Hematopoietic multipotent progenitor cell treated with erythropoietin and hydrocortisone succinate and interleukin-3 and kit ligand, for 4 days (in vitro differentiated cells): Measurements from ENCODE around the gene DGKA.
A peak's percentile ranks its signal among the peaks of the same experiment; 100 is the strongest.
"Not testable (repeated sequence)": the region's sequence is repeated elsewhere in the genome, so short reads cannot be mapped to it uniquely, and the experiment has no call there.

ENCODE experiments used
- DNase-seq: peaks from one replicate; pipeline ENCODE4 v3.0.0-alpha.2; 2015

DGKA gene

DNA sequence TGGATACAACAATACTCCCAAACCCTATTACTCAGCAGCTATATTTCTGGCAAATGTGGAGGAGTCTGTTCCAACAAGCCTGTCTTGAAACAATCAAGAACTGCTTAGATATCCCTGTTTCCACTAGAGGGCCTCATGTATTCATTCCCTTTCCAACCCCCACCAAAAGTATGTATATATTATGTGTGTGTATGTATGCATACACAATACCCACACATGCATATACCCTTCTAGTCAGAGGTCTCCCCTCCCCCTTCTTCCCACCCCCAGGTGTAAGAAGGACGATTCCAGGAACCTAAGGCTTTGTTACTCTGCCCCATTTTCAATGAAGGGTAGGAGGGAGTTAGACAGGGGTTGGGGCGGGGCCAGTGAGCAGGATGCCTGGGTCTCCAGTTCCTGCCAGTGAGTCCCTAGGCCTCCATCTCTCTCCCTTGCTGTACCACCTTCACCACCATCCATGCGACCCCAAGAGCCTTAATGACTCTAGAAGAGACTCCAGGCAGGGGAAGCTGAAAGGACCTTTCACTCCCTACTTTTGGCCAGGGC lies at the start of gene DGKA:
DGKA (plus strand) TSS at position 392 of the 546 bp plus-strand sequence. CDS start 5,342 bp downstream, outside the sequence.
- peak; percentile 92 for DNase-seq

DNA sequence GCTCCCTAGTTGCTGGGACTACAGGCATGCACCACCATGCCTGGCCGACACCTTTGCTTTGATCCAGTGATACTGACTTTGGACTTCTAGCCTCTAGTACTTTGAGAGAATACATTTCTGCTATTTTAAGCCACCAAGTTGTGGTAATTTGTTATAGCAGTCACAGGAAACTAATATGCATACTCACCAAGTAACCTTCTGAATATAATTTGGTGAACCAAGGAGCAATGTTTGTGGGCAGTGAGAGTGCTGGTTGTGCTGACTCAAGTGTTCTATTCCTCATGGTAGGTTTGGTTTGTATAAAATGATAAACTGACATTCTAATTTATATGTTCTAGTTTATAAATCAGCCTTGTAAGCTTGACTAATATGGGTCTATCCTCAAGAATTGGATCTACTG lies 45.8 kb upstream of the DGKA start:
- no peak for DNase-seq

DNA sequence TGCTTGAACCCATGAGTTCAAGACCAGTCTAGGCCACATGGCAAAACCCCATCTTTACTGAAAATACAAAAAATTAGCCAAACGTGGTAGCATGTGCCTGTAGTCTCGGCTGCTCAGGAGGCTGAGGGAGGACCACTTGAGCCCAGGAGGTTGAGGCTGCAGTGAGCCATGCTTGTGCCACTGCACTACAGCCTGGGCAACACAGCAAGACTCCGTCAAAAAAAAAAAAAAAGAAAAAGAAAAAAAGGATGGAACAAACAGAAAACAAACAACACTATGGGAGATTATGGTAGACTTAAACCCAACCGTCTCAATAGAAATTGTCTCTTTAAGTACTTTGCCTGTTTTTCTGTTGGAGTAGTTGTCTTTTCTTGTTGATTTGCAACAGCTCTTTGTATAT lies 39.7 kb upstream of the DGKA start:
- DNase-seq, result no peak

DNA sequence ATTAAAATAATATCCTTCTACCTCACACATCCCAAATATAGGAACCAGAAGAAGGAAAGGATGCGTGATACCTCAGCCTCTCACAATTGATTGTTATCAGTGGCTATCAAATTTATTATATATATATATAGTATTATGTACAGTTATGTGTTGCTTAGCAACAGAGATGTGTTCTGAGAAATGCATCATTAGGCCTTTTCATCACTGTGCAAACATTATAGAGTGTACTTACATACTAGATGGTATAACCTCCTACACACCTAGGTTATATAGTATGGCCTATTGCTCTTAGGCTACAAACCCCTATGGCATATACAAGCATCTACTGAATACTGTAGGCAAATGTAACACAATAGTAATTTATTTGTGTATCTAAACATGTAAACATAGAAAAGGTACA lies 37.2 kb upstream of the DGKA start:
- no peak for DNase-seq

DNA sequence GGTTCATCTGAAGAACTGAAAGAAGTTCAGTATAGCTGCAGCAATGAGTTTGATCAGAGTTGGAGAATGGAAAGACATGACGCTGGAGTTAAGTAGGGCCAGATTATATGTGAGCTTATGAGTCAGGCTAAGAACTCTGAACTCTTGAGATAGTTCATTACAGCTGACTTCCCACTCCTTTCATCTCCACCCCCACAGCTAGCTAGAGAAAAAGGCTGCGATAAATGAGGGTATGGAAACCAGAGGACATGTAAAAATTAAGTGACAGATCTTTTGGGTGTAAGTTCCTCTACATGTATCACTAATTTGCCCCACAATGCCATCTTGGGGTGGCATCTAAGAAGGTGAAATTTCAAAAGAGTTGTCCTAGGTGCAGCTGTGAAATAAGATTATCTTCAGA lies 31.9 kb upstream of the DGKA start:
- peak; percentile 18 for DNase-seq

DNA sequence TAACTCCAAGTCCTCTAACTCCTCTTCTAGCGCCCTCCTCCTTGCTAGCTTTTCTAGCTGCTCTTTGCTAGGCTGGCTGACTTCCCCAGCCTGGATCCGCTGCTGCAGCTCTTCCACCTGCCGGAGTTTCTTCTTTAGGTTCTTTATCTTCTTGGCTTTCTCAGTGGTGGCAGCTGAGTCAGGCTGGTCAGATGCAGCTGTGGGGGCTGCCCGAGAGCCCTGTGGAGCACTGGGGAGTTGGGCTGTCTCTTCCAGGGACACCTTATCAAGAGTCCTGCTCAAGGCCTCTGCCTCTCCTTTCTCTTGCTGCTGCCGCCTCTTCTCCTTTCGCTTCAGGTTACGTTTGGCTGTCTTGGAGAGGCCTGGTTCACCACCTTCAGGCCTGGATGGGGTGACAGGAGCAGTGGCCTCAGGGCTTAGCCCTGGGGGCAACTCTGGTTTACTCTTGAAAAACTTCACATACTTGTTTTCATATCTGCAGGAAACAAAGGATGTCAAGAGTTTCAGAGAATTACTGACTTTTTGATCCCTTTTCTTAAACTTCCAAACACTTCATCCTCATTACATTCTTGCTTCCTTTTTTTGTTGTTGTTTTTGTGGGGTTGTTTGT lies 29.0 kb upstream of the DGKA start:
- no peak for DNase-seq

DNA sequence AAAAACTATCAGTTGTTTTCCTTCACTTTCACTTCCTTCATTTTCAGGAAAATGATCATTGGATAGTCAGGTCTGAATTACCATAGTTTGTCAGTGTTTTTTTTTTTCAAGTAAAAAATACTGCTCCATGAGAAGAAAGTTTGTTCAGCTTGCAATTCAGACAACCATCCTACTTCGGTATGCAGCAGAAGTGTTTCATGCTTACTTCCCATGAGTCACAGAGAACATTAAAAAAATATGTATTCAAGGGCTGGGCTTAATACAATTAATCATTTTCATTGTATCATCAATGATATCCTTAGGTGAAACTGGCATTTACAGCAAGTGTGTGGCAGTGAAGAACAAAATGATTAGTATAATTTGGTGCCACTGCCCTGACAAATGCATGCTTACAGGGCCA lies 24.9 kb upstream of the DGKA start:
- no peak for DNase-seq

DNA sequence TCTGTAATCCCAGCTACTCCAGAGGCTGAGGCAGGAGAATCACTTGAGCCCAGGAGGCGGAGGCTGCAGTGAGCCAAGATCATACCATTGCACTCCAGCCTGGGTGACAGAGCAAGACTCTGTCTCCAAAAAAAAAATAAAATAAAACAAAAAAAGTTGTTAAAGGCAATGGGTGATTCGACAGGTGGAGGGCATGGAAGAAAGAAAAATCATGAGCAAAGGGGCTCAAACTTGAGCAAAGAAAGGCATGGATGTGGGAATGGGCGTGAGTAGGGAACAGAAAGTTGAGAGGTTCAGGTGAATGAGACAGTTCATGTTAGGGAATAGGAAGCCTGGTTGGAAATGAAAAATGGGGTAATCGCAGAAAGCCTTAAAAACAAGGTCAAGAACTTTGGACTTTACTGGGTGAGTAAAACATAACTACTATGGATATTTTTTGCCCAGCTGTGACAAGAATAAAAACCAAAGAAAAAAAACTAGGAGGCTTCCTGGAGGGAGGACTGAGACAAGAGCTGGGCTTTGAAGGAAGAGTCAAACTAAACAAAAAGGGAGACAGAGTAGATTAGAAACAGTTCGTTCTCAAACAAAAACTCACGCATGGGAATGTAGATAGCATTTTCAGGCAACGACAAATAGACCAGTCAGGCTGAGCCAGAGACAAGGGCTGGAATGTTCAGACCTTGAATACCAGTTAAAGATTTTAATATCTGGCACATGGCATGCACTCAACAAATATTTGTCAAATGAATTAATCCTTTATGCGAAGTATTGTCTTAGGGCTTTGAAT lies 22.0 kb upstream of the DGKA start:
- no peak for DNase-seq

DNA sequence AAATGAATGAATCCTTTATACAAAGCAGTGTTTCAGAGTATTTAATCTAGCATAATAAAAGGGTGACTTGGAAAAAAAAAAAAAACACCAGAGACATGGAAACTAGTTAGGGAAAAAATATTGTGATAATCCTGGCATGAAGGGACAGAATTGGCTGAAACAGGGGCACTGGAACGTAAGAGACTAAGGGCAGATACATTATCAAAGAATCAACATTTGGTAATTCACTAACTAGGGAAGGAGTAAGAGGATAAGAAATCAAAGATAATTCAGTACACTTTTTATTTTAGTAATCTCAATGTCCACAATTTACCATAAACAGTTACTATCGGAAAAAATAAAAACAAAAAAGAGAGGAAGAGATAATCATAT lies 21.5 kb upstream of the DGKA start:
- DNase-seq, result no peak

DNA sequence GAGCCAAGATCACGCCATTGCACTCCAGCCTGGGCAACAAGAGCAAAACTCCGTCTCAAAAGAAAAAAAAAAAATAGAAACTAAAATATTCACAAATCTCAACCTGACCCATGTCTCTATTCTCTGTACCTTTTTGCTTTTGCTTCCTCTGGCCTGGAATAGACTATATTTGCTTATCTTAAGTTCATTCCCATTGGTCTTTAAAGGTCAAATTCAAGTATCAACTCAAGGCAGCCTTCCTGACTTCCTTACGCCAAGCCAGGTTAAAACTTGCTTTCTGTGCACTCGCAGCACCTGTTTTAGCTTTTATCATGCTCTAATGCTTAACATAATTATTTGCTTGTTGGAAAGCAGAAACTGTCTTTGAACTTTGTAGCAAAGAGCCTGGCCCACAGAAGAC lies 18.1 kb upstream of the DGKA start:
- no peak for DNase-seq

DNA sequence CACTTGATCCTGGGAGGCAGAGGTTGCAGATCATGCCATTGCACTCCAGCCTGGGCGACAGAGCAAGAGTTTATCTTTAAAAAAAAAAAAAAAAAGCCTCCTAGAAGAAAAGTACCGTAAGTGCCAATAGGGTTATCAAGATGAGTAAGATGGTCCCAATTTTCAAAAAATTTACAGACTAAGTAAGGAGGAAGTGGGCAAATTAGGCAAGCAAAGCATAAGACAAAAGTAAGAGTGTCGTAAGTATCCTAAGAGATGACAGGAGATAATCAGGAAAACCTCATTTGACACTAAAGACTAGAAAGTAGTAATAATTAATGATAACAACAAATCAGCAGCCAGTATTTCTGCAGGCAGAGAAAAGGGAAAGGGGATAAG lies 15.5 kb upstream of the DGKA start:
- DNase-seq, result peak; percentile 78

DNA sequence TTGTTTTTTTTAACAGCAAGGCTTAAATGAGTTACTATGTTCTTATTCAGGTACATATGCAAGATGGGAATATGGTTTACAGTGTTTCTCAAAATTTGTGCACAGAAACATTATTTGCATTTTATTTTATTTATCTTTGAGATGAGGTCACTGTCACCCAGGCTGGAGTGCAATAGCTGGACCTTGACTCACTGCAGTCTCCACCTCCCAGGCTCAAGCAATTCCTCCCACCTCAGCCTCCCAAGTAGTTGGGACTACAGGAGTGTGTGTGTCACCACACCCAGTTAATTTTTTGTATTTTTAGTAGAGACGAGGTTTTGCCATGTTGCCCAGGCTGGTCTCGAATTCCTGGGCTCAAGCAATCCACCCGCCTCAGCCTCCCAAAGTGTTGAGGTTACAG lies 11.9 kb upstream of the DGKA start:
- not testable (repeated sequence) for DNase-seq

DNA sequence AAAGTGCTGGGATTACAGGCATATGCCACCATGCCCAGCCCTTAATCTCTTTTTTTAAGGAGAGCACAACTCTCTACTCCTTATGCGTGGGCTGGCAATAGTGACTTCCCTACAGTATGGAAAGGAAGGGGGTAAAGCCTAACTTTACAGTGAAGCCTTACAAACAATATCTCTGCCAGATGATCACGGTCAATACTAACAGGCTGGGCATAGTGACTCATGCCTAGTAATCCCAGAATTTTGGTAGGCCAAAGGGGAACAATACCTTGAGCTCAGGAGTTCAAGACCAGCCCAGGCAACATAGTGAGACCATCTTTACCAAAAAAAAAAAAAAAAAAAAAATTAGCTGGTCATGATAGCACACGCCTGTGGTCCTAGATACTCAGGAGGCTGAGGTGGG lies 8.8 kb upstream of the DGKA start:
- DNase-seq, result no peak

DNA sequence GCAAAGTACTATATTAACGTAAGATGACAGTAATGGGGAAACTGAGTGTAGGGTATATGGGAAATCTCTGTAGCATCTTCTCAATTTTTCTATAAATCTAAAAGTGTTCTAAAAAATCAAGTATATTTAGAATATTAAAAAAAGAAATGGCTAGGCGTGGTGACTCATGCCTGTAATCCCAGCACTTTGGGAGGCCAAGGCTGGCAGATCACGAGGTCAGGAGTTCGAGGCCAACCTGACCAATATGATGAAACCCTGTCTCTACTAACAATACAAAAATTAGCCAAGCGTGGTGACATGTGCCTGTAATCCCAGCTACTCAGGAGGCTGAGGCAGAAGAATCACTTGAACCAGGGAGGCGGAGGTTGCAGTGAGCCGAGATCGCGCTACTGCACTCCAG lies 7.3 kb upstream of the DGKA start:
- DNase-seq, result not testable (repeated sequence)

DNA sequence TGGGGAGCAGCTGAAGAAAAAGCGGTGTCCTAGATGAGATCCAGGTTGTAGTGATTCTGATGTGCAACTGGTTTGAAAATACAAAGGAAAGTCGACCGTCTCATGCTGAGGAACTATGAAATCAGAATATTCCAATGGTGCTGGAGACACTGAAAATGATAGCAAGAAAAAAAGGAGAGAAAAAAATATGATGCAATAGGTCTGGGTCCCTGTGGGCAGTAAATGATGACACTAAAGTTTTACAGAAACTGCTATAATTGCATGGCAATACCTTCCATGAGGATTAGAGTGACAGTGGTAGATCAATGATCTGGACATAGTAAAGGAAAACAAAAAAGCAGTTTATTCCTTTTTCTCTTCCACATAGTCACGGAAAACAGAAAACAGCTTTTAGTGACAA lies 5.6 kb upstream of the DGKA start:
- no peak for DNase-seq

DNA sequence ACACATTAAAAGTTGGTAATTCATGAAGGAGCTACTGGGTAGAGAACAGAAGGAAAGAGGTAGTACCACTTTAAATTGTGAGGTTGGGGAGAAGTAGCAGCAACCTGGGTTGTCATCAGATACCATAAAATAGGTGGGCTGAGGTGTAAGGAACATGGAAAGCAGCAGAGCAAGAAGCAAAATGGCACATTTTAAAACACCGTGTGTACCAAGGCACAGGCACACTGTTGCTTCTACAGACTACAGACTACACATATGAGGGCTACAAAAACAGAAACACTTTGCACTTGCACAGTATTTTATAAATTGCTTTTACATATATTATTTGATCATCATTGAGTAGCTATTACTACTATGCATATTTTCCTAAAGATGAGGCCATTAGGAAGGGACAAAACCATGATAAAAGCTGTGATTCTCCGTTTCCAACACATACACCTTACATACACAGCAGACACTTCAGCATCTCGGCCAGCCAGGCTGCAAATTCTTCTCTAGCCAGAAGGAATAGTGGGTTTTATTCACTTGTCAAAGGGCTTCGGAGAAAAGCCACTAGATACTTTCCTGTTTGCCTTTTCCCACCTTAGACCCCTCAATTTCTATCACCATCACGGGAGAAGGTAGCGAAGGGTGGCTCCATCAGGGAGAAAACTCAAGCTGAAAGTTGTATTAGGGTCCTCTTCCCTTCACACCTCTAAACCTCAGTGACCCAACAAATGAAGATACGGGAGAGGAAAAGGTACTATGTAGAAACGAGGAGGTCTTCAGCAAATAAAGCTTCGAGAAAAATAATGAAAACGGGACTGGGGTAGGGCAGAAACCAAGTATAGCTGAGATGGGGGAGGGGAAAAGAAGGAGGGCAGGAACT lies 4.9 kb upstream of the DGKA start:
- DNase-seq, result no peak

DNA sequence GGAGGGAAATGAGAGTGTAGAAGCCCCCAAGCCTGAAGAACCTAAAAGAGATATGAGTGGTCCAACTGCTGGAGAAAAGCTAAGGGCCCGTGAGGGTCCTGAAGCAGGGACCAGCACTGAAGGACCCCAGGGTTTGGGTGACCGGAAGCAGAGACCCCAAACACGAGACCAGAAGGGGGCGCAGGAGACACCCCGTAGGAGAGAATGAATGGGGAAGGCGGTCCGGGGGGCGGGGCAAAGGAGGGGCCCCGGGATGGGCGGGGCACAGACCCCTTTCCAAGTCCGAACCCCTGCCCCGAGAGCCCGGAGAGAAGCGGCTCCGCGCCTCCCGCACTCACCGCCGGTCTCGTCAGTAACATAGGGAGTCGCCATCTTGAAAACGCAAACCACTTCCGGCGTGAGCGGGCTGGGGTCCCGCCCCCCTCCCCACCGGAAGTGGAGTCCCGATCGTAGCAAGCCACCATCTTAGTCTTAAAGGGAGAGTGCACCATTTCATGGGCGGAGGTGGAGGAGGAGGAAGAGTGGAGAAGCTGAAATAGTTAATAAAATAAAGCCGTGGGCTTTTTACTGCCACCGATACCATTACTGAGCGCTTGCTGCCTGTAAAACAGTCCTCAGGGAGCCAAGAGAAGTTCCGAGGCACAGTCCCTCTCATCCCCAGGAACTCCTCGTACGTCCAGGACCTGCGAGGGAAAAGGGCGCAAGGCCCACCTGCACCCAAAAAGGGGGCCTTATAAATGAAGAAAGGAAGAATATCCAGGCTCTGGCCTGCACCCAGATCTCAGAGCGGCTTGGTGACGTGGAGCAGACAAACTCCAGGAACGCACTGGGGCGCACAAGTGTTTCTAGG lies 4.0 kb upstream of the DGKA start:
- peak; percentile 97 for DNase-seq

DNA sequence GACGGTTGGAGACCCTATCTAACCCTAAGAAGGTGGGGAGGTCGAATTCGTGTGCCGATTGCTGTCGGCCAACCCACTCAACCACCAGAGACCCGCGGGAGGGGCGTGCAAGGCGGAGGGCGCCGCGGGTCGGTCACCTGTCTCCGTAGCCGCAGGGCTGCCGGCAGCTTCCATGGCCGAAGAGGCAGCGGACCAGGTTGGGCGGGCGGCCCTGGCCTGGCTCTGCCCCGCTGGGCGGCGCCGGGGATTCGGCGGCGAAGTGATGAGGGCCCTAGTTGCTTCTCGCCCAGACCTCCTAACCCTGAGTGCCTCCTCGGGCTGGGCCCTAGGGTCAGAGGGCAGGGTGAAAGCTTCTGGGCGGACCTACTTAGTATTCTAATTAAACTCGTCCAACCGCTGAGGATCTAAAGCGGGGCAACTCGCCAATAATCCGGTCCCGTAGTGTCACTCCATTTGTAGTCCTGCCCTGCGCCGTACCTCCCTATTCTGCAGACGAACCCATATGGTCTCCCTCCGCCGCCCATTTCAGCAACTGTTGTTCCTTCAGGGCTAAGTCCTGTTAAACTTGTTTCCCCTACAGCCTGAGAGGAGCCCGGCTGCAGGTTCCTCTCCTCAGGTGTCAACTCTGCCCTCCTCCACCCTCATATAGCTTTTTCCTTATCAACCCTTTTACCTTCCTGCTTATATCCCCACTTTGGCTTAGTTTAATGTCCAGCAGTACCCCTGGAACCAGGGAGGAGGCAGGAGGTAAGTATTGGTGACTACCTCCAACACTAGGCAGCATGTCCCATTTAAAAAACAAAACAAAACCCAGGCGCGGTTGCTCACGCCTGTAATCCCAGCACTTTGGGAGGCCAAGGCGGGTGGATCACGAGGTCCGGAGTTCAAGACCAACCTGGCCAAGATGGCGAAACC lies 3.1 kb upstream of the DGKA start, which contains the start of gene PYM1:
PYM1 (minus strand) TSS at position 307 of the 915 bp plus-strand sequence; CDS start at position 174, 133 bp downstream.
- peak; percentile 98 for DNase-seq

DNA sequence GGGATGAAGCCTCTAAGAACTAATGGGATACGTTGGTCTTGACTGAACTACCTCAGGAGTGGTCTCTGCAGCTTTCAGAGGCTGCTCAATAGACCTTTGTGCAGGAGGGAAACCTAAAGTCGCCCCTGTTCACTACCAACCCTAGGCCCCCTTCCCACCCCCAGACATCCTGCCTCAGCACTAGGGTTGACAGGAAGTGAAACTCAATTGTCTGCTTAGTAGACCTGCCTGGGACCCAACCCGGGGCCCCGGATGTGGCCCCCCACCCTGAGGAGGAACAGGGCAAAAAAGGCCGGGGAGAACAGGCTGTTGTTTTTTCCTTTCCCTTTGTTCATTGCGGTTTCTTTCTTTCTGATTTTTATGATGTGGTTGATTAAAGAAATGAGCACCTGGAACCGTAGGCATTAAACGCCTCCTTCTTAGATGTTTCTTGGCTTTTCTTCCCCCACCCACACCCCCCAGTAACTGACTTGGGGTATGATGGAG lies 1.6 kb upstream of the DGKA start:
- peak; percentile 41 for DNase-seq

DNA sequence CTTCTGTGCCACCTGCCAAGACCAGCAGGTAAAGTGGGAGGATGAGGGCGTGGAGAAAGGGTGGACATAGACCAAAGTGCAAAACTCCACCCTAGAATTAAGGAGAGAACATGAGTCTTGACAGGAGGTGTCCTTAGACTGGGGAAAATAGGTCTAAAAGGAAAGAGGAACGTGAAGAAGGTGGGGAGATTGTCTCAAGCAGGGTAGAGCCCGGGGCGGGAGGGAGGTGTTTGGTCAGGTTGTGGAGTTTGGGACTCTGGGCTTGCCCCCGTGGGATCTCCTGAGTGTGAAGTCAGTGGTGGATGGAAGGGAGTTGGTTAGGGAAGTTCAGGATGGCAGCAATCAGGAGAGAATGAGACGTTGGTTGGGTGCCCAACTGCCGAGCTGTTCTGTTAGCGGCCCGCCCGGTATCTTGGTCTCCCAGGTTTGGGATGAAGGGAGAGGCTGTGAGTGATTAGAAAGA lies 386 bp downstream of the DGKA start:
- peak; percentile 23 for DNase-seq
